Skin epidermis (tissue), 12 donors: ENCODE data around the gene LRRC8C.

Experiments
- H3K27ac ChIP-seq, 21 experiments: fragments of 200-600 bp; sonication (generic) in 11 of 21; one replicate each; pipeline ENCODE4 v1.5.0; 2020; ENCODE audit warnings: mild to moderate bottlenecking in 3 of 21, inconsistent platforms in 2 of 21, moderate library complexity in 2 of 21
- H3K4me3 ChIP-seq, 7 experiments: fragments of 200-600 bp; sonication (generic) in 2 of 7; one replicate each; pipeline ENCODE4 v1.5.0; 2020; ENCODE audit warnings: inconsistent platforms in 2 of 7, mild to moderate bottlenecking in 2 of 7, moderate library complexity in 1 of 7

Gene LRRC8C

DNA sequence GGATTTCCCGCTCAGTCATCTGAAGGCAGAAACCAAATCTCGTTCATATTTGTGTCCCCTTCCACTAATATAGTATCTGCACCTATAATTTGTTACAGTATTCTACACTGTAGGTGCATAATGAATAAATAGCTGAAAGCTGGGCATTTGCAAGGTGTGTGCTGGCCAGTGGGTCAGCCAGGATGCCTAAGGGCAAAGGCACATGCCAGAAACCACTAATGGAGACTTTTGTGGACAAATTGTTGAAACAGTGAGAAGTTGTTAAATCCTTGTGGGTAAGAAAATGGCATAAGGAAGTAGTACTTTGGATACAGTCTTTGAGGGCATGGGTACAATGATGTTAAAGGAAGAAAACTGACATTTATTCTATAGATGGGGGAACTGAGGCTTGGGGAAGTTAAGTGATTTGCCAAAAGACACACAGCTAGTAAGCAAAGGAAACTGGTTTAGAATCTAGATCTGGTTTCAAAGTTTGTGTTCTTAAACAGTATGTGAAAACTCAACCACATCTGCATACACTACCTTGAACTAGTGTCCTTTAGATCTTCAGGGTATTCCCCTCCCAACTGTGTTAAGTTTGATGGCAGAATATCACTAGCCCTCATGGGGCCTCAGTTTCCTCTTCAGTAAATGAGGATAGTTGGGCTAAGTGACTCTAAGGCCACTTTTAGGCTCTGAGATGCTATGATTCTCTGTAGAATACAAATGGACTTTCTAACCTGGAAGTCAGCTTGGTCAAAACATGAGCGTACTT is 26.5 kb upstream of the LRRC8C start:
- no peak overlapping the region for H3K4me3 ChIP-seq
- H3K27ac ChIP-seq = peak overlapping the region in 13 of 21 experiments; percentile 11 to 93 (median 34)

DNA sequence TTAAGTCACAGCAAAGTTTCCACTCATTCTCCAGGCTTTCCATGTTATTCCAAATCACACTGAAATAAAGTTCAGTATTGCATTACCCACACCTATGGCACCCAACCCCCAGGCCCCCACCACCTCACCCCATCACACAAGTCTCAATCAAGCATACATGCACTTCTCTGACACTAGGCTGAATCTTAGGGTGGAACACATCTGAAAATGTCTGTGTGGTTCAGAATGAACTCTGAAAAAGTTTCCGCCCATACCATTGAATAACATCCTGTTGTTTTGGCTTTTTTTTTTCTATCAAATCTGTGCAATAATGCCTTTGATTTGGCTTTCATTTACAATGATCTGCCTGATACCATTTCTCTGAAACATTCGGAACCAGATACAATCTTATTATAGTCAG is 25.8 kb upstream of the LRRC8C start:
- Histone ChIP-seq H3K4me3 (no peak overlapping the region), H3K27ac (peak overlapping the region in 14 of 21 experiments; percentile 11 to 93 (median 46))

GRCh38 chr1:89607586-89608318 is 25.2 kb upstream of the LRRC8C start:
- Histone ChIP-seq H3K27ac (peak overlapping the region in 15 of 21 experiments; percentile 9 to 93 (median 50)), H3K4me3 (no peak overlapping the region)

DNA sequence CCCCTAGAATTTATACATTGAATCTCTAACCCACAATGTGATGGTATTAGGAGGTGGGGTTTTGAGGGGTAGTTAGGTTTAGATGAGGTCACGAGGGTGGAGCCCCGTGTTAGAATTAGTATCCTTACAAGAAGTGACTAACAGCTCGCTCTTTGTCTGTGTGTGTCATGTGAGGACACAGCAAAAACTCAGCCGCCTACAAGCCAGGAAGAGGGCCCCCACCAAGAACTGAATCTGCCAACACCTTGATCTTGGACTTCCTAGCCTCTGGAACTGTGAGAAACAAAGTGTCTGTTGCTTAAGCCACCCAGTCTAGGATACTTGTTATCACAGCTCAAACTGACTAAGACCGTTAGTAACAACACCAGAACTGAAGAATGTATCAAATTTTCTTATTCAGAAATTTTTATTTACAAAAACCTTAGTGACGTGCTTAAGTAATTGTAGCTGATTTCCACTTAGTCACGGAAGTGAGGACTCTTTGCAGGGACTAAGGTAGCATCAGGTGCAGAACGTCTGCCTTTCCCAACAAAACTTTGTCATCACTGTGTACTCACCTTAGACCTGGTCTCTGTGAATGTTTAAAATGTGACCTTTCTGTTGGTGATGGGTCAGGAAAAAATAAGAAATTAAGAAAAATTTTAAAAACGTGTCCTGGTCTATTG is 24.5 kb upstream of the LRRC8C start:
- H3K4me3 ChIP-seq = no peak overlapping the region
- H3K27ac ChIP-seq = peak overlapping the region in 16 of 21 experiments; percentile 8 to 93 (median 50)

- Histone ChIP-seq H3K4me3 (no peak overlapping the region), H3K27ac (peak overlapping the region in 18 of 21 experiments; percentile 8 to 93 (median 52))
Observed at GRCh38 chr1:89608984-89609725, 23.8 kb upstream of the LRRC8C start.

DNA sequence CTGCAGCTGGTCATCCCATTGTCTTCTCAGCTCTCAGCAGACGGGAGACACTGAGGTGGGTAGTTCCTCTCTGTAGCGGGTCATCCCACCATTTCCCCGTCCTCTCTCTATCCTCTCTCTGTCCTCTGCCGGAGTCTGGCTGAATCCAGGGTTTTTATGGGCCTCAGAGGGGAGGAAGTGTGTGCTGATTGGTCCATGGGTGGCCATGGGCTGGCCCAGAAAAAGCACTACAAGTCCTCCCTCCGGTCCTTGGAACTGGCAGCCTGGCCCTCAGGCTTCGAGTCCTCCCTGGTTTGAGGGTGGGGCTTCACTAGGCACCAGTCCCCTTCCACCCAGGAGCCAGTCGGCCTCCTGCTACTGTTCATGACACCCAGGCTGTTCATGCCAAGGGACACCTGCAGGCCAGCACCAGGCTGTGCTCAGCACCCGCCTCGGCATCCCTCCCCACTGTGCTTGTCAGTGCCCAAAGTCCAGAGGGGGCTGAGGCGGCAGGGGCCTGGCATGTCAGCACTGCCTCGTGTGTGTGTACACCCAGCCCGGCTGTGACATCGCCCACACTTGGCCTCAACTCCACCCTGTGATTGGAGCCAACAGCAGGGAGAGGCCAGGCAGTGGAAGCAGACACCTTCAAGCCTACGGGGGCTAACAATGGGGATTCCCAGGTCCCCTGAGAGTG is 23.0 kb upstream of the LRRC8C start:
- no peak overlapping the region for H3K4me3 ChIP-seq
- peak overlapping the region in 15 of 21 experiments; percentile 4 to 93 (median 54) for H3K27ac ChIP-seq

GRCh38 chr1:89610457-89611011 is 22.4 kb upstream of the LRRC8C start:
- Histone ChIP-seq H3K27ac (peak overlapping the region in 12 of 21 experiments; percentile 3 to 93 (median 58)), H3K4me3 (no peak overlapping the region)

- Histone ChIP-seq H3K4me3 (no peak overlapping the region), H3K27ac (peak overlapping the region in 6 of 21 experiments; percentile 18 to 93 (median 48))
Observed at GRCh38 chr1:89611721-89612120, 21.2 kb upstream of the LRRC8C start.

- no peak overlapping the region for H3K27ac ChIP-seq
- no peak overlapping the region for H3K4me3 ChIP-seq
Observed at GRCh38 chr1:89613928-89614327, 19.0 kb upstream of the LRRC8C start.

DNA sequence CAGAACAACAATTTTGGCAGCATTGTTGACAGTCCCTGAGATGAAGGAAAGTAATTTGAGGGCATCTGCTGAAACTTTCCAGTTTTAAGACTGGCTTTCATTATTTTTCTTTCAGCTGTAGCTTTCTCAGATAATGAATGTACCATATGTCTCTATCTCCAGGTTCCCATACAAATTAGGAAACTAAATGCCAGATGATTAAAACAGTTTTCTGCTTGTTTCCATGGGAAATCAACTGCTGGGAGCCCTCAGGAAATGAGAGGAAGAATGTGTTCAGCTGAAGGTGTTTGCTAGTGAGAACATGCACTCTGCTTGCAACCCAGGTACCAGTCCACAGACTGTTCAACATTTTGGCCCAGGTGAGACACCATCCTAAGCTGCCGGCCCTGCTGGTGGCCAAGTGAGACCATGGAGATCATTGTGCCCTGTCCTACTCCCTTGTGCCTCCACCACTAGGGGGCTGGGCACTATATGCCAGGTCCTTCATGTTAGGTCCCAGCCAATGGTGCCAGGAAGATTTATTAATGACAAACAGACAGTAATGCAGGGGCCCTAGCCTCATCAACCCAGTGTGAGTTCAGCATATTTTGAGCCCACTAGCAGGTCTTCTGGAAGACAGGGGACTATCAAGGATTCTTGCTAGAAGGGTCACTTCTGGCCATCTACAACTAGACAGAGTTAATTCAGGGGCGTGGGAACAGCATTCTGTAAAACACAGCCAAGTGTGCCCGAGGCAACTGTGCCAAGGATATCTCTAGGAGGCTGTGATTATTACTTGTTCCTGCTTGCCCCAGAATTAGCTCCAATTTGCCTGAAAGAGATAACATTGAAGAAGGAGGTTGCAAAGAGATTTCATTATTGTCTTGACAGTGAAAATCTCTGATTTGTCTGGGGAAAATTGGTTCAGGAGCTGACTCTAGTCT is 17.0 kb upstream of the LRRC8C start:
- no peak overlapping the region for H3K4me3 ChIP-seq
- peak overlapping the region in 8 of 21 experiments; percentile 5 to 65 (median 52) for H3K27ac ChIP-seq

DNA sequence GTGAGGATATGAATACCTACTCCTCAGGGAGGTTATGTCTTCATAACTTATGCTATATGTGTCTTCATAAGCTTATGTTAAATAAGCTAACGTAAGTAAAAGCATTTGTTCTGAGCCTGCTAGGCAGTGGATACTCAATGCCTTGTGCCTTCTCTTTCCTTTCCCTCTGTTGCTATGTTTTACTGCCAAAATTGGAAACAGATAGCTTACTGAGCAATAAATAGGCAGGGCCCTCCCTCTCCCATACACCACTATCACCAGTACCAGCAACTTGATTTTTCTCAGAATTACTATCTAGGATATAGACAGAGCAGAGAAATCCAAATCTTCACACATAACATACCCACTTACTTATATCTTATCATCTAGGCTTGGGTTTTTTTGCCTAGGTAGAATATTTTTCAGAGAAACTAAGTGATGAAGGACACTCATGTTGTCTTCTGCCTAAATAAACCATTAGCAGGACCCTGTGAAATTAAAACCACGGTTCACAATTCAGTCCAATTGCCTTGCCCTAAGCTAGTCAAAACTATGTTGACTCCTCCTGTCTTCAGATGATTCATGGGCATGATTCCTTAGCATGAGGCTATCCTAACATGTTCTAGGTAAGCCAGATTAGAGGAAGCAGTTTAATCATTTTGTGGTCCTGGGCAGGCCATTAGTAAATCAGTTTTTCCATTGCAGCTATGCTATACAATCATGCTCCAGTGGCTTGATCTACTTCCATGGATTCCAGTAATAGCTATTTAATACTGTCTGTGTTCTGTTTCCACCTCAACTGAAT is 15.9 kb upstream of the LRRC8C start:
- Histone ChIP-seq H3K4me3 (no peak overlapping the region), H3K27ac (peak overlapping the region in 6 of 21 experiments; percentile 5 to 65 (median 50))

DNA sequence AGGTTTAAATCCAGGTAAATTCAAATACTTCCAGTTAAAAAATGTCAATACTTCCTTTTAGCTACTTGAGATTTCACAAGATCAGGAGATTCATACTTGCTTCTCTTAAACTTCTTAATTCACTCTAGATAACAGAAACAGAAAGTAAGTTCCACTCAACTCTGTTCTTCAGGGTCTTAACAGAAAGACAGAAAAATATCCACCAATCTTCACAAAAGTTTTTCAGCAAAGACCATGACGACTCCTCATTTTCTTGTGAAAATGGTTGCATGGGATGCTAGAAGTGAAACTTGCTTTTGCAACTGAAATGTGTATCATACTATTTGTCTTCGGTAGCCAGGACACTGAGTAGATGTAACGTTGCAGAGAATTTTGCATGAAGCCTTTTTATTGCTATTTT is 12.3 kb upstream of the LRRC8C start:
- H3K27ac ChIP-seq = peak overlapping the region in 1 of 21 experiments; percentile 11
- no peak overlapping the region for H3K4me3 ChIP-seq

GRCh38 chr1:89622895-89623294 is 10.0 kb upstream of the LRRC8C start:
- Histone ChIP-seq H3K27ac (no peak overlapping the region), H3K4me3 (no peak overlapping the region)

DNA sequence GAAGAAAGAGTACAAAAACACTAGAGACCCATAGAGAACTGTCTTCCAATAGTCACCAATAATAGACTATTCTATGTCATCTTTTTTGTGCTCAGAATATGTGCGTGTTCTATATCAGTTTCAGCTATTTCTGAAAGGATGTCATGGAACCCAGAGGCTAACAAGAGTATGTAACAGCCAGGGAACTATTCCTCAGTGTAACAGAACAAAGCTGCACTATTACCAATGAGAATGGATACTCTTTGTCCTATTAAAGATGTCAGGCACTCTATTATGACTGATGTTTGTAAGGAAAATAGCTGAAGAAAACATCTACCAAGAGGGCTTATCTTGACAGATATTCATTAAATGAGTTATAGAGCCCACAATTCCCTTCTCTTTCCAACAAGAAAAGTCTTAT is 8.6 kb upstream of the LRRC8C start:
- H3K27ac ChIP-seq = no peak overlapping the region
- no peak overlapping the region for H3K4me3 ChIP-seq

DNA sequence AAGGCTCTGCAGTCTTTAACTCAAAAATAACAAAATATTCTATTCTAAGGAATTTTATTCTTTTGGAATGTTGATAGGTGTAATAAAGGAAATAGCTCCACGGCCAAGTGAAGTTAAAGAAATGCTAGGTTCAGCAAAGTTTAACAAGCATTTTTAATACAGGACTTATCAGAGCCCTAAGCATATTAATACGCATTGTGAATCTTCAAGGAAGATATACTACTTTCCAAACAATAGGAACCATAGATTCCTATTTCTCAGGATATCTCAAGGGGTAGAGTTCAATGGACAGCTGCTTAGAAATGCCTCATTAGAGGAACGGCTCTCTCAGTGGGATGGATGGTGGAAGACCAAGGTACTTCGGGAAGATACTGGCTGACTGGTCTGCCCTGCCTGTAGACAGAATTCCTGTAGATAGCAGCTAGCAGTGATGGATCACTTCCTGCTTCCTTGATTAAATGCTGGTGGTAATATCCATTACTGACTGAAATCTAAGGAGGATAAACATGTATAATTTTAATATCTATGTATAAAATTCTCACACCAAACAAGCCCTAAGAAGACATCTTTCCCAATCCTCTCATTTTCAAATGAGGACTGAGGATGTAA is 8.1 kb upstream of the LRRC8C start:
- H3K27ac ChIP-seq = no peak overlapping the region
- no peak overlapping the region for H3K4me3 ChIP-seq

GRCh38 chr1:89627596-89627962 is 5.3 kb upstream of the LRRC8C start:
- Histone ChIP-seq H3K27ac (peak overlapping the region in 1 of 21 experiments; percentile 19), H3K4me3 (no peak overlapping the region)

DNA sequence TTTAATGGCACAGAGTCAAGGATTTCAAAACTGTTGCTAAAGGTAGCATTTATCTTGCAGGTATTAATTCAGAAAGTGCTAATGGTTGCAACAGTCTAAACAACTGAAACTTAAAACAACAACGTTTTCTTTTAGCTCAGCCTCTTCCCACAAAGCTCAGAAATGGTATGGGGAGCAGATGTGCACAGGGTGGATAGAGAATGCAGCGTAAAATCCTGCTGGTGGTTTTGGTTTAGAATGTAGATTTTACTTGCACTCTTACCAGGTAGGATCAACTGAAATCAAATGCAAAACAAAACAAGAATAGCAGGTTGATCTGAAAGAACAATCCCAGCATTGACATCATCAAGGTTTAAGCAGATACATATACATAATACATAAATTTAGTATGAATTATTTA is 3.8 kb upstream of the LRRC8C start:
- Histone ChIP-seq H3K4me3 (no peak overlapping the region), H3K27ac (peak overlapping the region in 1 of 21 experiments; percentile 24)
